Endothelial cell of umbilical vein (primary cell): ENCODE results near the gene NHERF2.

ENCODE experiments used
- POLR2A ChIP-seq: IDR thresholded peaks from 2 replicates; pipeline ENCODE4 v1.6.1; 2012; ENCODE audit warnings: low read depth, mild to moderate bottlenecking, control low read depth, low read length
- POLR2AphosphoS5 ChIP-seq: IDR thresholded peaks from 2 replicates; pipeline ENCODE4 v1.6.1; 2012; ENCODE audit warnings: low read depth, mild to moderate bottlenecking, control low read depth, low read length, moderate library complexity; ENCODE audit not compliant: insufficient read depth
- TF ChIP-seq, protein P1 (sequence below), 2 donors: IDR thresholded peaks; 1 replicate in 1 of 2; 2 replicates in 1 of 2; pipeline ENCODE4 v1.5.1; 2011; ENCODE audit warnings: low read length in 2 of 2, mild to moderate bottlenecking in 2 of 2, moderate library complexity in 2 of 2, control low read depth in 1 of 2, inconsistent platforms in 1 of 2, low read depth in 1 of 2; ENCODE audit not compliant: insufficient read depth in 1 of 2; ENCODE audit errors: extremely low read depth in 1 of 2

DNA sequence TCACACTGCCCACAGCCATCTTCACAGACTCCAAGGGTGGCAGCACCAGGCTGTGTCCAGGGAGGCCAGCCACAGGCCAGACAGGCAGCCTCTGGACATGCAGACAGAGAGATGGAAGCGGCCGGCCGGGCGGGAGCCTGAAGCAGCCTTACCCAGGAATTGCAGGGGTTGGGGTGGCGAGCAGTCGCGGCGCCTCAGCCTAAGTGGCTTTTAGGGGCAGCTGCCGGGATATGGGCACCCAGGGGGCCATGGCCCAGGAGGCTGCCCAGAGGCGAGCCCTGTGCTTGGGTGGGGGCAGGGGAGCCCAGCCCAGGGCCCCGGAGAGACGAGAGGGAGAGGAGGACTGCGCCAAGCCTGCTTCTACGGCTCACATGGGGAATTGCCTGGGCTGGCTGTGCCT lies 1.5 kb upstream of the NHERF2 start:
- TF ChIP-seq POLR2A, result no peak
- TF ChIP-seq, protein P1, sequence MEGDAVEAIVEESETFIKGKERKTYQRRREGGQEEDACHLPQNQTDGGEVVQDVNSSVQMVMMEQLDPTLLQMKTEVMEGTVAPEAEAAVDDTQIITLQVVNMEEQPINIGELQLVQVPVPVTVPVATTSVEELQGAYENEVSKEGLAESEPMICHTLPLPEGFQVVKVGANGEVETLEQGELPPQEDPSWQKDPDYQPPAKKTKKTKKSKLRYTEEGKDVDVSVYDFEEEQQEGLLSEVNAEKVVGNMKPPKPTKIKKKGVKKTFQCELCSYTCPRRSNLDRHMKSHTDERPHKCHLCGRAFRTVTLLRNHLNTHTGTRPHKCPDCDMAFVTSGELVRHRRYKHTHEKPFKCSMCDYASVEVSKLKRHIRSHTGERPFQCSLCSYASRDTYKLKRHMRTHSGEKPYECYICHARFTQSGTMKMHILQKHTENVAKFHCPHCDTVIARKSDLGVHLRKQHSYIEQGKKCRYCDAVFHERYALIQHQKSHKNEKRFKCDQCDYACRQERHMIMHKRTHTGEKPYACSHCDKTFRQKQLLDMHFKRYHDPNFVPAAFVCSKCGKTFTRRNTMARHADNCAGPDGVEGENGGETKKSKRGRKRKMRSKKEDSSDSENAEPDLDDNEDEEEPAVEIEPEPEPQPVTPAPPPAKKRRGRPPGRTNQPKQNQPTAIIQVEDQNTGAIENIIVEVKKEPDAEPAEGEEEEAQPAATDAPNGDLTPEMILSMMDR (IDR thresholded peaks at IDR 0.05; ENCODE audit: extremely low read depth in 1 of 2, insufficient read depth in 1 of 2, low read depth in 1 of 2, low read length in 2 of 2), result no peak
- no peak for TF ChIP-seq POLR2AphosphoS5
